ENCODE data around the gene ITPR1. TPM values are rescaled to one million over a fixed set of nuclear protein-coding genes. Genes with fewer than 3 reads are reported as not detected.

ITPR1 gene
- total RNA-seq, 2 donors from 2014 or later, result 5.9 TPM

- Histone ChIP-seq H3K27me3 (ENCODE audit: control insufficient read depth, insufficient read depth, low read length, poor library complexity, severe bottlenecking) (peaks cover 7% of the 10 kb centered on the region), H3K4me3 (ENCODE audit: low read length) (no peak overlapping the region), H3K9ac (ENCODE audit: extremely low read depth, low read length, poor library complexity, severe bottlenecking) (no peak overlapping the region), H3K9me3 (ENCODE audit: control insufficient read depth, low read length) (no peaks in the 10 kb centered on the region), H3K36me3 (ENCODE audit: control insufficient read depth, insufficient read depth, low read length) (no peaks in the 10 kb centered on the region), H3K27ac (ENCODE audit: low read depth, low read length) (no peak overlapping the region), H3K4me1 (ENCODE audit: control insufficient read depth, insufficient read depth, low read length) (peaks cover 5% of the 10 kb centered on the region)
- Mint-ChIP-seq H3K4me1 (peaks cover 16% of the 10 kb centered on the region), H3K4me3 (no peak overlapping the region), H3K27ac (no peak overlapping the region), H3K27me3 (ENCODE audit: insufficient read depth) (peaks cover 25% of the 10 kb centered on the region), H3K36me3 (ENCODE audit: low read depth) (no peaks in the 10 kb centered on the region), H3K9me3 (no peaks in the 10 kb centered on the region)
- 85 to 88% methylated on average over 2 of the region's 2 CpGs for WGBS, 2 experiments (ENCODE audit: insufficient coverage in 1 of 2, insufficient read length in 1 of 2)
- DNase-seq, result no peak
- TF ChIP-seq CTCF (conservative IDR thresholded peaks at IDR 0.05), result no peak
Measured at GRCh38 chr3:4581498-4581897, 88.3 kb downstream of the ITPR1 start.

- WGBS, 2 experiments (ENCODE audit: insufficient coverage in 1 of 2, insufficient read length in 1 of 2), result 83 to 91% methylated on average over 7 to 12 of the region's 12 CpGs
- Mint-ChIP-seq H3K4me1 (peaks cover 16% of the 10 kb centered on the region), H3K27me3 (ENCODE audit: insufficient read depth) (peaks cover 26% of the 10 kb centered on the region), H3K27ac (no peak overlapping the region), H3K9me3 (no peaks in the 10 kb centered on the region), H3K36me3 (ENCODE audit: low read depth) (no peaks in the 10 kb centered on the region), H3K4me3 (no peak overlapping the region)
- no peak for DNase-seq
- no peaks in the 10 kb centered on the region for H3K9me3 ChIP-seq (ENCODE audit: control insufficient read depth, low read length)
- H3K27me3 ChIP-seq (ENCODE audit: control insufficient read depth, insufficient read depth, low read length, poor library complexity, severe bottlenecking), result peaks cover 7% of the 10 kb centered on the region
- H3K27ac ChIP-seq (ENCODE audit: low read depth, low read length), result no peak overlapping the region
- H3K4me1 ChIP-seq (ENCODE audit: control insufficient read depth, insufficient read depth, low read length), result peaks cover 5% of the 10 kb centered on the region
- no peak for TF ChIP-seq CTCF (conservative IDR thresholded peaks at IDR 0.05)
- no peak overlapping the region for H3K4me3 ChIP-seq (ENCODE audit: low read length)
- H3K9ac ChIP-seq (ENCODE audit: extremely low read depth, low read length, poor library complexity, severe bottlenecking), result no peak overlapping the region
- no peaks in the 10 kb centered on the region for H3K36me3 ChIP-seq (ENCODE audit: control insufficient read depth, insufficient read depth, low read length)
Measured at GRCh38 chr3:4581920-4582611, 88.9 kb downstream of the ITPR1 start.

GRCh38 chr3:4582624-4583023, 89.5 kb downstream of the ITPR1 start:
- H3K9me3 Mint-ChIP-seq, result no peaks in the 10 kb centered on the region
- Histone ChIP-seq H3K36me3 (ENCODE audit: control insufficient read depth, insufficient read depth, low read length) (no peaks in the 10 kb centered on the region), H3K27me3 (ENCODE audit: control insufficient read depth, insufficient read depth, low read length, poor library complexity, severe bottlenecking) (peaks cover 7% of the 10 kb centered on the region), H3K9ac (ENCODE audit: extremely low read depth, low read length, poor library complexity, severe bottlenecking) (no peak overlapping the region), H3K27ac (ENCODE audit: low read depth, low read length) (no peak overlapping the region), H3K4me1 (ENCODE audit: control insufficient read depth, insufficient read depth, low read length) (peaks cover 5% of the 10 kb centered on the region), H3K9me3 (ENCODE audit: control insufficient read depth, low read length) (no peaks in the 10 kb centered on the region), H3K4me3 (ENCODE audit: low read length) (no peak overlapping the region)
- TF ChIP-seq CTCF (conservative IDR thresholded peaks at IDR 0.05), result no peak
- DNase-seq, result no peak
- H3K27me3 Mint-ChIP-seq (ENCODE audit: insufficient read depth), result peaks cover 26% of the 10 kb centered on the region
- 82 to 95% methylated on average over 2 to 3 of the region's 3 CpGs for WGBS, 2 experiments (ENCODE audit: insufficient coverage in 1 of 2, insufficient read length in 1 of 2)
- H3K27ac Mint-ChIP-seq, result no peak overlapping the region
- H3K4me1 Mint-ChIP-seq, result peaks cover 18% of the 10 kb centered on the region
- H3K4me3 Mint-ChIP-seq, result no peak overlapping the region
- H3K36me3 Mint-ChIP-seq (ENCODE audit: low read depth), result no peaks in the 10 kb centered on the region
